H9 (cell line): Measurements from ENCODE around the gene VWC2. TPM values are rescaled to one million over a fixed set of nuclear protein-coding genes. Genes with fewer than 3 reads are reported as not detected.

ENCODE experiments used
- DNase-seq: peaks from one replicate; pipeline ENCODE4 v3.0.0-alpha.2; 2017
- H2AFZ ChIP-seq: one replicate; pipeline ENCODE4 v1.6.1; 2013; ENCODE audit warnings: mild to moderate bottlenecking, low read length, control low read depth, moderate library complexity
- H2AK5ac ChIP-seq: 2 replicates; pipeline ENCODE4 v1.6.1; 2013; ENCODE audit warnings: low read length, control low read depth, mixed read lengths; ENCODE audit not compliant: insufficient read length
- H2BK120ac ChIP-seq: one replicate; pipeline ENCODE4 v1.6.1; 2013; ENCODE audit warnings: low read depth, mild to moderate bottlenecking, low read length, control low read depth, inconsistent platforms; ENCODE audit not compliant: poor library complexity, severe bottlenecking
- H2BK12ac ChIP-seq: 2 replicates; pipeline ENCODE4 v1.6.1; 2013; ENCODE audit warnings: low read length, control low read depth, mixed read lengths, low read depth; ENCODE audit not compliant: insufficient read length
- H2BK15ac ChIP-seq: 2 replicates; pipeline ENCODE4 v1.6.1; 2013; ENCODE audit warnings: low read depth, low read length, control low read depth
- H2BK20ac ChIP-seq: one replicate; pipeline ENCODE4 v1.6.1; 2013; ENCODE audit warnings: low read depth, mild to moderate bottlenecking, low read length, control low read depth, inconsistent platforms; ENCODE audit not compliant: poor library complexity, severe bottlenecking
- H2BK5ac ChIP-seq: 2 replicates; pipeline ENCODE4 v1.6.1; 2013; ENCODE audit warnings: low read length, control low read depth, mixed read lengths; ENCODE audit not compliant: insufficient read length
- H3K14ac ChIP-seq: 2 replicates; pipeline ENCODE4 v1.6.1; 2013; ENCODE audit warnings: low read length, control low read depth; ENCODE audit not compliant: insufficient read depth
- H3K18ac ChIP-seq: 2 replicates; pipeline ENCODE4 v1.6.1; 2013; ENCODE audit warnings: low read depth, mild to moderate bottlenecking, mixed read lengths, low read length, control low read depth; ENCODE audit not compliant: insufficient read length
- H3K23ac ChIP-seq: 2 replicates; pipeline ENCODE4 v1.6.1; 2013; ENCODE audit warnings: low read length, control low read depth, mixed read lengths, low read depth; ENCODE audit not compliant: insufficient read length
- H3K23me2 ChIP-seq: 2 replicates; pipeline ENCODE4 v1.6.1; 2013; ENCODE audit warnings: low read depth, mild to moderate bottlenecking, mixed read lengths, low read length, control low read depth; ENCODE audit not compliant: insufficient read length, poor library complexity, severe bottlenecking
- H3K27ac ChIP-seq: 2 replicates; pipeline ENCODE4 v1.5.1; 2013; ENCODE audit warnings: low read length, control low read depth, mixed read lengths, low read depth; ENCODE audit not compliant: insufficient read length
- H3K27me3 ChIP-seq: 2 replicates; pipeline ENCODE4 v1.6.1; 2013; ENCODE audit warnings: low read length, control low read depth, inconsistent platforms; ENCODE audit not compliant: insufficient read depth
- H3K4ac ChIP-seq: 2 replicates; pipeline ENCODE4 v1.6.1; 2013; ENCODE audit warnings: low read depth, mild to moderate bottlenecking, control low read depth, inconsistent platforms, low read length, moderate library complexity
- H3K4me1 ChIP-seq: 2 replicates; pipeline ENCODE4 v1.6.1; 2013; ENCODE audit warnings: low read length, control low read depth, inconsistent platforms; ENCODE audit not compliant: insufficient read depth
- H3K4me2 ChIP-seq: 2 replicates; pipeline ENCODE4 v1.6.1; 2013; ENCODE audit warnings: low read length, control low read depth, mixed read lengths; ENCODE audit not compliant: insufficient read length, insufficient read depth
- H3K56ac ChIP-seq: 2 replicates; pipeline ENCODE4 v1.6.1; 2013; ENCODE audit warnings: low read depth, mild to moderate bottlenecking, mixed read lengths, low read length, control low read depth; ENCODE audit not compliant: insufficient read length
- H3K79me1 ChIP-seq: 2 replicates; pipeline ENCODE4 v1.6.1; 2013; ENCODE audit warnings: low read depth, mild to moderate bottlenecking, moderate library complexity, low read length, control low read depth, inconsistent platforms; ENCODE audit not compliant: insufficient read depth, poor library complexity, severe bottlenecking
- H3K79me2 ChIP-seq: 2 replicates; pipeline ENCODE4 v1.6.1; 2013; ENCODE audit warnings: low read length, control low read depth, inconsistent platforms; ENCODE audit not compliant: insufficient read depth
- H3K9ac ChIP-seq: 2 replicates; pipeline ENCODE4 v1.6.1; 2013; ENCODE audit warnings: low read length, control low read depth, mixed read lengths; ENCODE audit not compliant: insufficient read length; ENCODE audit errors: extremely low read depth
- H3K9me3 ChIP-seq: one replicate; pipeline ENCODE4 v1.6.1; 2013; ENCODE audit warnings: low read depth, low read length, inconsistent platforms; ENCODE audit not compliant: control insufficient read depth
- H3T11ph ChIP-seq: one replicate; pipeline ENCODE4 v1.6.1; 2013; ENCODE audit warnings: mild to moderate bottlenecking, low read length, control low read depth, inconsistent platforms
- H4K20me1 ChIP-seq: one replicate; pipeline ENCODE4 v1.6.1; 2013; ENCODE audit not compliant: control insufficient read depth, insufficient read length, insufficient read depth
- H4K5ac ChIP-seq: 2 replicates; pipeline ENCODE4 v1.6.1; 2013; ENCODE audit warnings: low read depth, mild to moderate bottlenecking, mixed read lengths, low read length, control low read depth; ENCODE audit not compliant: insufficient read length
- H4K8ac ChIP-seq: replicated peaks from 2 replicates; pipeline ENCODE4 v1.6.1; 2013; ENCODE audit warnings: low read length, control low read depth, mixed read lengths, low read depth; ENCODE audit not compliant: insufficient read length
- H4K91ac ChIP-seq: 2 replicates; pipeline ENCODE4 v1.6.1; 2013; ENCODE audit warnings: low read depth, mild to moderate bottlenecking, moderate library complexity, mixed read lengths, low read length, control low read depth; ENCODE audit not compliant: insufficient read length
- H3K27ac Mint-ChIP-seq, 3 experiments: 2 replicates in 2 of 3; 3 replicates in 1 of 3; pipeline ENCODE4 v1.8.0; 2020 to 2021; ENCODE audit warnings: mixed read lengths in 3 of 3, mild to moderate bottlenecking in 1 of 3, moderate library complexity in 1 of 3
- H3K27me3 Mint-ChIP-seq: 2 replicates; pipeline ENCODE4 v1.8.0; 2021; ENCODE audit warnings: low read depth, mild to moderate bottlenecking, moderate library complexity, mixed read lengths
- H3K36me3 Mint-ChIP-seq, 3 experiments: 2 replicates in 2 of 3; 3 replicates in 1 of 3; pipeline ENCODE4 v1.8.0; 2020 to 2021; ENCODE audit warnings: low read depth in 3 of 3, mixed read lengths in 3 of 3; ENCODE audit not compliant: insufficient read depth in 1 of 3
- H3K4me1 Mint-ChIP-seq, 2 experiments: 2 replicates each; pipeline ENCODE4 v1.8.0; 2020; ENCODE audit warnings: mixed read lengths in 2 of 2
- H3K4me3 Mint-ChIP-seq, 2 experiments: 2 replicates in 1 of 2; 3 replicates in 1 of 2; pipeline ENCODE4 v1.8.0; 2020 to 2021; ENCODE audit warnings: mild to moderate bottlenecking in 2 of 2, mixed read lengths in 2 of 2, moderate library complexity in 1 of 2
- H3K9me3 Mint-ChIP-seq, 2 experiments: 2 replicates in 1 of 2; 3 replicates in 1 of 2; pipeline ENCODE4 v1.8.0; 2020; ENCODE audit warnings: mild to moderate bottlenecking in 2 of 2, mixed read lengths in 2 of 2, moderate library complexity in 1 of 2
- WGBS: extraction: QIAGEN DNeasy Blood & Tissue Kit; methylation state at CpG from one replicate; pipeline ENCODE4 v1.1.7; 2013; ENCODE audit warnings: missing lambda C conversion rate, low lambda C conversion rate, mixed read lengths; ENCODE audit not compliant: insufficient read length; ENCODE audit errors: extremely low coverage; 5-methylcytosine and 5-hydroxymethylcytosine counted together
- total RNA-seq: library from RNA; stranded (reverse); gene quantifications from 2 replicates; pipeline ENCODE4 v1.2.1, GENCODE V29; 2021
- TF ChIP-seq, protein P1 (sequence below): fragments of 200-600 bp; sonication (generic); conservative IDR thresholded peaks from 3 replicates; pipeline ENCODE4 v1.8.0; 2021; ENCODE audit warnings: antibody characterized with exemption, mild to moderate bottlenecking

VWC2 gene
- total RNA-seq, 1 experiment from 2014 or later: 0.02 TPM

GRCh38 chr7:49817279-49817678 lies 43.8 kb downstream of the VWC2 start:
- Mint-ChIP-seq H3K36me3 (no peaks in the 10 kb centered on the region), H3K27ac (no peak overlapping the region), H3K9me3 (no peaks in the 10 kb centered on the region), H3K4me1 (peaks cover 19% of the 10 kb centered on the region in 2 experiments), H3K27me3 (no peaks in the 10 kb centered on the region), H3K4me3 (no peak overlapping the region)
- no peak overlapping the region for H3K18ac ChIP-seq
- no peak for DNase-seq
- no peak overlapping the region for H4K91ac ChIP-seq
- WGBS: no CpG with 5 or more reads among the region's 1 CpG
- no peaks in the 10 kb centered on the region for H3K79me2 ChIP-seq
- no peaks in the 10 kb centered on the region for H3K79me1 ChIP-seq
- H4K20me1 ChIP-seq: no peaks in the 10 kb centered on the region
- no peak overlapping the region for H3T11ph ChIP-seq
- H3K27ac ChIP-seq: no peak overlapping the region
- no peak overlapping the region for H4K8ac ChIP-seq
- no peaks in the 10 kb centered on the region; the same call in 1 of the 2 replicates for H3K4me1 ChIP-seq
- no peak overlapping the region for H2BK20ac ChIP-seq
- H2AK5ac ChIP-seq: no peak overlapping the region
- H2BK12ac ChIP-seq: no peak overlapping the region
- no peak overlapping the region for H3K4me2 ChIP-seq
- no peak overlapping the region for H4K5ac ChIP-seq
- no peak overlapping the region for H2AFZ ChIP-seq
- H3K27me3 ChIP-seq: no peaks in the 10 kb centered on the region
- H3K9me3 ChIP-seq: no peaks in the 10 kb centered on the region
- H3K56ac ChIP-seq: no peak overlapping the region
- H3K23ac ChIP-seq: no peak overlapping the region
- H3K14ac ChIP-seq: no peak overlapping the region
- no peak overlapping the region for H3K4ac ChIP-seq
- H3K9ac ChIP-seq: no peak overlapping the region
- H2BK15ac ChIP-seq: no peak overlapping the region
- H2BK5ac ChIP-seq: no peak overlapping the region
- H3K23me2 ChIP-seq: no peaks in the 10 kb centered on the region
- TF ChIP-seq, protein P1, sequence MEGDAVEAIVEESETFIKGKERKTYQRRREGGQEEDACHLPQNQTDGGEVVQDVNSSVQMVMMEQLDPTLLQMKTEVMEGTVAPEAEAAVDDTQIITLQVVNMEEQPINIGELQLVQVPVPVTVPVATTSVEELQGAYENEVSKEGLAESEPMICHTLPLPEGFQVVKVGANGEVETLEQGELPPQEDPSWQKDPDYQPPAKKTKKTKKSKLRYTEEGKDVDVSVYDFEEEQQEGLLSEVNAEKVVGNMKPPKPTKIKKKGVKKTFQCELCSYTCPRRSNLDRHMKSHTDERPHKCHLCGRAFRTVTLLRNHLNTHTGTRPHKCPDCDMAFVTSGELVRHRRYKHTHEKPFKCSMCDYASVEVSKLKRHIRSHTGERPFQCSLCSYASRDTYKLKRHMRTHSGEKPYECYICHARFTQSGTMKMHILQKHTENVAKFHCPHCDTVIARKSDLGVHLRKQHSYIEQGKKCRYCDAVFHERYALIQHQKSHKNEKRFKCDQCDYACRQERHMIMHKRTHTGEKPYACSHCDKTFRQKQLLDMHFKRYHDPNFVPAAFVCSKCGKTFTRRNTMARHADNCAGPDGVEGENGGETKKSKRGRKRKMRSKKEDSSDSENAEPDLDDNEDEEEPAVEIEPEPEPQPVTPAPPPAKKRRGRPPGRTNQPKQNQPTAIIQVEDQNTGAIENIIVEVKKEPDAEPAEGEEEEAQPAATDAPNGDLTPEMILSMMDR: no peak
- H2BK120ac ChIP-seq: no peak overlapping the region
